HL-60 (cell line): ENCODE data around the gene STKLD1.

Experiments
- GABPA ChIP-seq: IDR thresholded peaks from 2 replicates; pipeline ENCODE4 v1.6.1; 2012; ENCODE audit warnings: low read depth
- REST ChIP-seq: IDR thresholded peaks from 2 replicates; pipeline ENCODE4 v1.6.1; 2012; ENCODE audit warnings: low read depth; ENCODE audit not compliant: insufficient replicate concordance
- TF ChIP-seq, protein P1 (sequence below): IDR thresholded peaks from one replicate; pipeline ENCODE4 v1.5.1; 2011; ENCODE audit warnings: low read length, control low read depth, inconsistent platforms; ENCODE audit not compliant: insufficient read depth

- TF ChIP-seq, protein P1, sequence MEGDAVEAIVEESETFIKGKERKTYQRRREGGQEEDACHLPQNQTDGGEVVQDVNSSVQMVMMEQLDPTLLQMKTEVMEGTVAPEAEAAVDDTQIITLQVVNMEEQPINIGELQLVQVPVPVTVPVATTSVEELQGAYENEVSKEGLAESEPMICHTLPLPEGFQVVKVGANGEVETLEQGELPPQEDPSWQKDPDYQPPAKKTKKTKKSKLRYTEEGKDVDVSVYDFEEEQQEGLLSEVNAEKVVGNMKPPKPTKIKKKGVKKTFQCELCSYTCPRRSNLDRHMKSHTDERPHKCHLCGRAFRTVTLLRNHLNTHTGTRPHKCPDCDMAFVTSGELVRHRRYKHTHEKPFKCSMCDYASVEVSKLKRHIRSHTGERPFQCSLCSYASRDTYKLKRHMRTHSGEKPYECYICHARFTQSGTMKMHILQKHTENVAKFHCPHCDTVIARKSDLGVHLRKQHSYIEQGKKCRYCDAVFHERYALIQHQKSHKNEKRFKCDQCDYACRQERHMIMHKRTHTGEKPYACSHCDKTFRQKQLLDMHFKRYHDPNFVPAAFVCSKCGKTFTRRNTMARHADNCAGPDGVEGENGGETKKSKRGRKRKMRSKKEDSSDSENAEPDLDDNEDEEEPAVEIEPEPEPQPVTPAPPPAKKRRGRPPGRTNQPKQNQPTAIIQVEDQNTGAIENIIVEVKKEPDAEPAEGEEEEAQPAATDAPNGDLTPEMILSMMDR = no peak
- TF ChIP-seq GABPA (no peak), REST (no peak)
Measured at GRCh38 chr9:133429641-133430161, 53.5 kb downstream of the STKLD1 start.
